K562 (cell line): ENCODE data around the gene IQGAP3. TPM values are rescaled to one million over a fixed set of nuclear protein-coding genes. Genes with fewer than 3 reads are reported as not detected.

ENCODE experiments used
- ATAC-seq: fragments of 200-7000 bp; cut with Tn5 transposase; 3 replicates; pipeline ENCODE4 v1.9.1; 2020; ENCODE audit warnings: moderate library complexity
- BruUV-seq: library from RNA; stranded (reverse); fragments of 400-500 nt; replicated peaks from 2 replicates; lab custom pipeline; 2021; lab: Mats Ljungman, UMichigan
- CTCF ChIA-PET: fragments of 300-600 bp; formaldehyde crosslinking; extraction: SDS; loops from one replicate; lab custom pipeline; 2021; ENCODE audit warnings: low intra/inter-chr PET ratio; lab: Yijun Ruan, JAX
- POLR2A ChIA-PET: fragments of 300-600, 350-650 bp; sonication (Branson Sonifier 250); formaldehyde crosslinking; extraction: SDS; loops from one replicate; lab custom pipeline; 2021; ENCODE audit warnings: antibody characterized with exemption, inconsistent platforms; lab: Yijun Ruan, JAX
- DNase-seq, 4 experiments: peaks; one replicate each; pipeline versions ENCODE4 v3.0.0 to v3.0.0-alpha.2; 2011 to 2018; ENCODE audit warnings: low spot score in 3 of 4, mixed read lengths in 3 of 4; ENCODE audit errors: extremely low read depth in 1 of 4
- FAIRE-seq: peaks from 2 replicates; lab custom pipeline; 2011; peaks lifted over from hg19 to GRCh38; lab: Jason Lieb, UNC
- H2AFZ ChIP-seq: 2 replicates; pipeline ENCODE4 v1.6.0; 2011; ENCODE audit warnings: low read depth, low read length, control low read depth, inconsistent platforms
- H3K27ac ChIP-seq: fragments of 200-600 bp; 3 replicates; pipeline ENCODE4 v1.8.0; 2011; ENCODE audit warnings: low read depth, mild to moderate bottlenecking, control low read depth, inconsistent platforms, low read length, moderate library complexity, mixed read lengths; ENCODE audit errors: extremely low read depth
- H3K27me3 ChIP-seq, 2 experiments: fragments of 300-600 bp in 1 of 2; 2 replicates in 1 of 2; 3 replicates in 1 of 2; pipeline versions ENCODE4 v1.6.0 to v1.8.0; 2011; ENCODE audit warnings: inconsistent platforms in 2 of 2, low read length in 2 of 2, mild to moderate bottlenecking in 1 of 2, mixed read lengths in 1 of 2, moderate library complexity in 1 of 2; ENCODE audit not compliant: control insufficient read depth in 2 of 2, insufficient read depth in 2 of 2
- H3K36me3 ChIP-seq: fragments of 300-600 bp; 3 replicates; pipeline ENCODE4 v1.8.0; 2011; ENCODE audit warnings: mild to moderate bottlenecking, low read length, inconsistent platforms; ENCODE audit not compliant: control insufficient read depth, insufficient read depth
- H3K4me1 ChIP-seq, 2 experiments: fragments of 200-600 bp in 1 of 2; replicated peaks in 1 of 2; 2 replicates in 1 of 2; 3 replicates in 1 of 2; pipeline versions ENCODE4 v1.5.1 to v1.8.0; 2011; ENCODE audit warnings: inconsistent platforms in 2 of 2, low read length in 2 of 2, mild to moderate bottlenecking in 1 of 2, mixed read lengths in 1 of 2, moderate library complexity in 1 of 2; ENCODE audit not compliant: control insufficient read depth in 2 of 2, insufficient read depth in 2 of 2
- H3K4me2 ChIP-seq: 2 replicates; pipeline ENCODE4 v1.6.1; 2011; ENCODE audit warnings: low read length, control low read depth, inconsistent platforms, mixed read lengths; ENCODE audit not compliant: insufficient read depth
- H3K4me3 ChIP-seq: fragments of 200-600 bp; sonication (generic), shearing (Covaris generic); 2 replicates; pipeline ENCODE4 v1.5.1; 2016; ENCODE audit warnings: control low read depth, inconsistent platforms
- H3K79me2 ChIP-seq: fragments of 200-600 bp; 3 replicates; pipeline ENCODE4 v1.8.0; 2011; ENCODE audit warnings: low read length, inconsistent platforms; ENCODE audit not compliant: control insufficient read depth, insufficient read depth
- H3K9ac ChIP-seq, 2 experiments: 2 replicates each; pipeline versions ENCODE4 v1.6.0 to v1.6.1; 2011; ENCODE audit warnings: low read depth in 2 of 2, low read length in 2 of 2, control low read depth in 1 of 2, inconsistent platforms in 1 of 2, mild to moderate bottlenecking in 1 of 2, mixed read lengths in 1 of 2; ENCODE audit not compliant: insufficient read depth in 1 of 2
- H3K9me1 ChIP-seq: one replicate; pipeline ENCODE4 v1.6.0; 2011; ENCODE audit warnings: inconsistent platforms, mild to moderate bottlenecking, low read length, moderate library complexity; ENCODE audit not compliant: control insufficient read depth, insufficient read depth
- H3K9me3 ChIP-seq: replicated peaks from 2 replicates; pipeline ENCODE4 v1.5.1; 2011; ENCODE audit warnings: low read depth, low read length, inconsistent platforms; ENCODE audit not compliant: control insufficient read depth, insufficient read depth
- H4K20me1 ChIP-seq: replicated peaks from 2 replicates; pipeline ENCODE4 v1.6.1; 2011; ENCODE audit warnings: low read length, inconsistent platforms, mixed read lengths; ENCODE audit not compliant: control insufficient read depth, insufficient read depth
- DMBX1 ChIP-seq: fragments of 250-450 bp; sonication (Bioruptor Pico); IDR thresholded peaks from 2 replicates; pipeline ENCODE4 v1.8.0; 2022; ENCODE audit warnings: inconsistent platforms, mild to moderate bottlenecking, moderate library complexity, borderline replicate concordance
- GATAD2A ChIP-seq: fragments of 450-650 bp; IDR thresholded peaks from 2 replicates; pipeline ENCODE4 v1.6.1; 2017
- HDAC2 ChIP-seq: fragments of 450-650 bp; IDR thresholded peaks from 2 replicates; pipeline ENCODE4 v1.6.1; 2016; ENCODE audit warnings: mild to moderate bottlenecking
- NR2C1 ChIP-seq, 2 experiments: fragments of 450-650 bp; IDR thresholded peaks; 2 replicates each; pipeline ENCODE4 v1.6.1; 2017; ENCODE audit warnings: mild to moderate bottlenecking in 2 of 2, antibody characterized with exemption in 1 of 2, inconsistent platforms in 1 of 2, missing compliant biosample characterization in 1 of 2, missing genetic modification characterization in 1 of 2
- ZBTB17 ChIP-seq: fragments of 450-650 bp; formaldehyde crosslinking; IDR thresholded peaks from 2 replicates; pipeline ENCODE4 v1.4.0; 2020; ENCODE audit warnings: mild to moderate bottlenecking
- ZBTB8A ChIP-seq: fragments of 450-650 bp; IDR thresholded peaks from 2 replicates; pipeline ENCODE4 v1.6.1; 2018; ENCODE audit warnings: mild to moderate bottlenecking, moderate library complexity; ENCODE audit not compliant: partially characterized antibody
- WGBS: fragments of 100-300 bp; shearing (Covaris generic); methylation state at CpG from one replicate; pipeline ENCODE4 v1.1.6; 2016; ENCODE audit warnings: low coverage, mixed read lengths; ENCODE audit not compliant: insufficient coverage; ENCODE audit errors: missing lambda C conversion rate; 5-methylcytosine and 5-hydroxymethylcytosine counted together
- in situ Hi-C: fragments of 300-500 bp; cut with MboI; formaldehyde crosslinking; loops from 4 replicates; pipeline ENCODE4 v1.15.0; 2018; ENCODE audit warnings: inconsistent platforms, mixed read lengths
- intact Hi-C: fragments of 100-400 bp; cut with micrococcal nuclease; formaldehyde crosslinking; loops from 2 replicates; pipeline ENCODE4 v1.14.2; 2022
- polyA plus RNA-seq, 8 experiments: library from polyadenylated mRNA; depleted of rRNA in 4 of 8; stranded (reverse) in 5 of 8; unstranded in 3 of 8; fragments of >200 nt; fragmentation: Nextera tagmentation in 2 of 8; fragmentation: Illumina TruSeq in 1 of 8; extraction: Ambion mirVana in 2 of 8; extraction: Trizol in 1 of 8; gene quantifications; 2 replicates each; pipeline versions ENCODE4 v1.2.1 to v1.2.3, GENCODE V29; 2011 to 2014; ENCODE audit warnings: inconsistent platforms in 1 of 8, missing spikeins in 1 of 8
- total RNA-seq, 7 experiments: library from RNA; depleted of rRNA in 6 of 7; stranded (reverse); fragments of >200 nt in 6 of 7; fragmentation: Illumina TruSeq in 2 of 7; extraction: Trizol in 2 of 7; gene quantifications; 2 replicates each; pipeline versions ENCODE4 v1.2.1 to v1.2.3, GENCODE V29; 2011 to 2021; ENCODE audit warnings: low replicate concordance in 1 of 7
- TF ChIP-seq, protein P1 (sequence below): fragments of 250-450 bp; sonication (Bioruptor Pico); IDR thresholded peaks from 2 replicates; pipeline ENCODE4 v1.9.0; 2021; ENCODE audit warnings: mild to moderate bottlenecking
- TF ChIP-seq, protein P2 (sequence below): sonication (generic); formaldehyde crosslinking; IDR thresholded peaks from 2 replicates; pipeline ENCODE4 v1.8.1; 2023; ENCODE audit warnings: mild to moderate bottlenecking, missing genetic modification reagents

IQGAP3 gene
- total and polyA plus RNA-seq, 9 of the 15 experiments (the other 6 are each of a cell fraction or from before 2014, with no cell fraction given), result 1.4 to 16.6 (median 11.9) TPM

DNA sequence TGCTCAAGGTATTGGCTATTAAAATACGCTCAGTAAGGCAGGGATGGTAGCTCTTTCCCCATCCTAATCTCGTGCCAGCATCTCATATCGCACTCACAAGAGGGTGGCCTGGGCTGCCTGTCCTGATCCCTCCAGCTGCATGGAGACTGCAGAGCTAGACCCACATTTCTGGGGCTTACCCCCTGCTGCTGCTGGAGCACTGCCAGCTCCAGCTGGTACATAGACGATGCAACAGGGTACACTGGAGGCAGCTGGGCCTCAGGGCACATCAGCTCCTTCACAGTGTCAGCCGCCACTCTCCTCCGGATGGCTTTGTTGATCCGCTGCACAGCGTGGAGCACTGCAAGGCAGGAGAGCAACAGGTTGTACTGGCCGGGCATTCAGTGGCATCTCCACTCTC lies 16.0 kb downstream of the IQGAP3 start:
- no peak for FAIRE-seq
- in situ Hi-C loops, result no loop called here
- Histone ChIP-seq H3K9me1 (no peaks in the 10 kb centered on the region), H2AFZ (no peak overlapping the region), H3K27me3 (no peaks in the 10 kb centered on the region), H3K79me2 (no peaks in the 10 kb centered on the region), H3K4me1 (peaks cover 0 to 2% of the 10 kb centered on the region in 2 experiments; a peak in 1 of 5 replicates), H3K4me2 (no peak overlapping the region), H3K4me3 (no peak overlapping the region), H3K9ac (no peak overlapping the region), H3K27ac (no peak overlapping the region), H4K20me1 (no peaks in the 10 kb centered on the region), H3K9me3 (no peaks in the 10 kb centered on the region), H3K36me3 (peaks cover 46% of the 10 kb centered on the region; the same call in 2 of the 3 replicates)
- TF ChIP-seq NR2C1 (IDR thresholded peaks at IDR 0.05) (no peak), NR2C1 (tag; IDR thresholded peaks at IDR 0.05) (no peak), ZBTB17 (CRISPR knock-in tag) (no peak), DMBX1 (no peak), HDAC2 (no peak), ZBTB8A (no peak), GATAD2A (no peak)
- TF ChIP-seq, protein P1, sequence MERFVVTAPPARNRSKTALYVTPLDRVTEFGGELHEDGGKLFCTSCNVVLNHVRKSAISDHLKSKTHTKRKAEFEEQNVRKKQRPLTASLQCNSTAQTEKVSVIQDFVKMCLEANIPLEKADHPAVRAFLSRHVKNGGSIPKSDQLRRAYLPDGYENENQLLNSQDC (CRISPR knock-in tag), result no peak
- TF ChIP-seq, protein P2, sequence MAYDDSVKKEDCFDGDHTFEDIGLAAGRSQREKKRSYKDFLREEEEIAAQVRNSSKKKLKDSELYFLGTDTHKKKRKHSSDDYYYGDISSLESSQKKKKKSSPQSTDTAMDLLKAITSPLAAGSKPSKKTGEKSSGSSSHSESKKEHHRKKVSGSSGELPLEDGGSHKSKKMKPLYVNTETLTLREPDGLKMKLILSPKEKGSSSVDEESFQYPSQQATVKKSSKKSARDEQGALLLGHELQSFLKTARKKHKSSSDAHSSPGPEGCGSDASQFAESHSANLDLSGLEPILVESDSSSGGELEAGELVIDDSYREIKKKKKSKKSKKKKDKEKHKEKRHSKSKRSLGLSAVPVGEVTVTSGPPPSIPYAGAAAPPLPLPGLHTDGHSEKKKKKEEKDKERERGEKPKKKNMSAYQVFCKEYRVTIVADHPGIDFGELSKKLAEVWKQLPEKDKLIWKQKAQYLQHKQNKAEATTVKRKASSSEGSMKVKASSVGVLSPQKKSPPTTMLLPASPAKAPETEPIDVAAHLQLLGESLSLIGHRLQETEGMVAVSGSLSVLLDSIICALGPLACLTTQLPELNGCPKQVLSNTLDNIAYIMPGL, result no peak
- no TSS peak for BruUV-seq
- no peak for DNase-seq
- no peak for ATAC-seq
- 73% methylated on average over 9 of the region's 9 CpGs for WGBS
- ChIA-PET POLR2A (interaction anchor here (0.6 kb wide), 1 partner anchor 172 kb away, joined by 3 read pairs; the partner anchor contains the start of gene ISG20L2), CTCF (no interaction called here)
- intact Hi-C loops, result no loop called here
